Kidney (tissue), 14 donors: ENCODE data around the gene KRTAP1-1. TPM values are rescaled to one million over a fixed set of nuclear protein-coding genes. Genes with fewer than 3 reads are reported as not detected.
"Not testable (repeated sequence)": the region's sequence is repeated elsewhere in the genome, so short reads cannot be mapped to it uniquely, and the experiment has no call there.

Experiments used
- DNase-seq, 5 donors: peaks; one replicate each; pipeline ENCODE4 v3.0.0-alpha.2; 2013 to 2020
- FAIRE-seq: peaks from 2 replicates; lab custom pipeline; 2012; peaks lifted over from hg19 to GRCh38; lab: Jason Lieb, UNC
- H3K27ac ChIP-seq, 2 donors: one replicate each; pipeline ENCODE4 v1.7.0; 2013; ENCODE audit warnings: low read depth in 2 of 2, low read length in 2 of 2, inconsistent platforms in 1 of 2
- H3K27me3 ChIP-seq: one replicate; pipeline ENCODE4 v1.7.1; 2013; ENCODE audit warnings: low read length, inconsistent platforms; ENCODE audit not compliant: control insufficient read depth, insufficient read depth
- H3K36me3 ChIP-seq, 3 donors: one replicate each; pipeline versions ENCODE4 v1.7.0 to v1.7.1; 2013; ENCODE audit warnings: low read length in 3 of 3, control low read depth in 1 of 3, inconsistent platforms in 1 of 3; ENCODE audit not compliant: insufficient read depth in 3 of 3, control insufficient read depth in 2 of 3
- H3K4me1 ChIP-seq, 3 donors: one replicate each; pipeline versions ENCODE4 v1.7.0 to v1.7.1; 2013; ENCODE audit warnings: low read length in 3 of 3, inconsistent platforms in 1 of 3, low read depth in 1 of 3; ENCODE audit not compliant: control insufficient read depth in 2 of 3, insufficient read depth in 2 of 3
- H3K4me3 ChIP-seq, 3 donors: one replicate each; pipeline versions ENCODE4 v1.7.0 to v1.8.1; 2013; ENCODE audit warnings: low read length in 3 of 3, control low read depth in 1 of 3, inconsistent platforms in 1 of 3
- H3K9ac ChIP-seq, 3 donors: one replicate each; pipeline versions ENCODE4 v1.7.0 to v1.7.1; 2013; ENCODE audit warnings: low read length in 3 of 3, control low read depth in 1 of 3, inconsistent platforms in 1 of 3
- H3K9me3 ChIP-seq, 3 donors: one replicate each; pipeline versions ENCODE4 v1.7.0 to v1.7.1; 2013; ENCODE audit warnings: low read length in 3 of 3, control low read depth in 1 of 3, inconsistent platforms in 1 of 3; ENCODE audit not compliant: control insufficient read depth in 2 of 3, insufficient read depth in 1 of 3
- CTCF ChIP-seq: IDR thresholded peaks from 3 replicates; pipeline ENCODE4 v1.5.1; 2012; ENCODE audit warnings: mild to moderate bottlenecking, moderate library complexity, borderline replicate concordance; ENCODE audit not compliant: insufficient read depth; ENCODE audit errors: extremely low read depth
- intact Hi-C: fragments of 100-400 bp; cut with DNase I; formaldehyde crosslinking; loops from one replicate; pipeline ENCODE4 v1.11.1; 2022
- polyA plus RNA-seq: library from polyadenylated mRNA; stranded (reverse); fragments of 350-450 nt; fragmentation: Illumina TruSeq; extraction: RNeasy Lipid Tissue Mini Kit (QIAGEN cat#74804); gene quantifications from one replicate; pipeline ENCODE4 v1.2.3, GENCODE V29; 2014; ENCODE audit warnings: low read depth, low replicate concordance; ENCODE audit not compliant: insufficient read depth
- total RNA-seq: library from RNA; stranded (reverse); fragmentation: NEBNext Ultra II Directional; extraction: Animal tissue kit (Norgen Biotek cat#: 25700); gene quantifications from one replicate; pipeline ENCODE4 v1.2.1, GENCODE V29; 2021
- donor health status: control.
- donor health status: control.
- donor health status: control.
- donor health status: control.
- donor health status: control.
- donor health status: DM: yes; HTN: yes; CAD: no.
- donor health status: Normal renal cell carcinoma (clear cell type).

The KRTAP1-1 gene
- total and polyA plus RNA-seq, 2 donors from 2014 or later, result not detected

- no peak for DNase-seq
- FAIRE-seq, result no peak
- Histone ChIP-seq H3K4me1 (no peaks in the 10 kb centered on the region), H3K4me3 (no peak overlapping the region), H3K9me3 (no peaks in the 10 kb centered on the region), H3K36me3 (no peaks in the 10 kb centered on the region), H3K27me3 (no peaks in the 10 kb centered on the region), H3K27ac (no peak overlapping the region), H3K9ac (no peak overlapping the region)
- no peak for TF ChIP-seq CTCF
- intact Hi-C loops, result no loop called here
Measured at GRCh38 chr17:41058741-41059140, 17.5 kb upstream of the KRTAP1-1 start.

- no peaks in the 10 kb centered on the region for H3K4me1 ChIP-seq
- H3K27ac ChIP-seq, result no peak overlapping the region
- intact Hi-C loops, result no loop called here
- H3K9me3 ChIP-seq, result no peaks in the 10 kb centered on the region
- TF ChIP-seq CTCF, result no peak
- no peak for DNase-seq
- no peak overlapping the region for H3K4me3 ChIP-seq
- H3K27me3 ChIP-seq, result no peaks in the 10 kb centered on the region
- FAIRE-seq, result no peak
- H3K36me3 ChIP-seq, result no peaks in the 10 kb centered on the region
- no peak overlapping the region for H3K9ac ChIP-seq
Measured at GRCh38 chr17:41057547-41057946, 16.3 kb upstream of the KRTAP1-1 start.

- H3K27ac ChIP-seq, H3K9ac ChIP-seq, DNase-seq, H3K36me3 ChIP-seq, H3K27me3 ChIP-seq, H3K4me1 ChIP-seq, H3K9me3 ChIP-seq, H3K4me3 ChIP-seq, FAIRE-seq, intact Hi-C loops: not testable (repeated sequence)
Measured at GRCh38 chr17:41055130-41055529, 13.9 kb upstream of the KRTAP1-1 start, which contains the start of gene KRTAP2-2. TSS of gene KRTAP2-2 (minus strand) at chr17:41055230. CDS start at chr17:41055211, 19 bp downstream.

DNA sequence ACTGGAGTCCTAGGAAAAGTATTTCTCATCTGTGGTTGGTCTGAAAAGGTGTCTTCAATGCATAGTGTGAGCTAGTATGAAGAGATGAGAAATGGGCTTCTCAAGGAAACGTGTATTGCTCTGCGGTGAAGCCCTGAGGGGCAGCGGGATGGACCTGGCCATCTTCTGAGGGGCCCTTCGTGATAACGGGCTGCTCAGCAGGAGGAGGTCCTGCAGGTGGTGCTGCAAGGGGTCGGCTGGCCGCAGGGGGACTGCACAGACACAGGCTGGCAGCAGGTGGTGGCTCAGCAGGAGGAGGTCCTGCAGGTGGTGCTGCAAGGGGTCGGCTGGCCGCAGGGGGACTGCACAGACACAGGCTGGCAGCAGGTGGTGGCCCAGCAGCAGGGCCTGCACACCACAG, 13.3 kb upstream of the KRTAP1-1 start:
- H3K27ac ChIP-seq, H3K4me3 ChIP-seq, H3K36me3 ChIP-seq, H3K9me3 ChIP-seq, FAIRE-seq, H3K9ac ChIP-seq, intact Hi-C loops, DNase-seq, H3K27me3 ChIP-seq, H3K4me1 ChIP-seq: not testable (repeated sequence)
